Activated T-helper 1 cell treated with anti-CD3 and anti-CD28 coated beads, Interleukin-2, amount 50 U/mL, for 16 hours (primary cell): ENCODE measurements around the gene EPG5.
A peak's percentile ranks its signal among the peaks of the same experiment; 100 is the strongest.
"Not testable (repeated sequence)": the region's sequence is repeated elsewhere in the genome, so short reads cannot be mapped to it uniquely, and the experiment has no call there.

Source experiments
- DNase-seq, 2 donors: peaks; one replicate each; pipeline ENCODE4 v3.0.0-alpha.2; 2020; ENCODE audit warnings: low read depth in 1 of 2, low spot score in 1 of 2

The EPG5 gene, protein sequence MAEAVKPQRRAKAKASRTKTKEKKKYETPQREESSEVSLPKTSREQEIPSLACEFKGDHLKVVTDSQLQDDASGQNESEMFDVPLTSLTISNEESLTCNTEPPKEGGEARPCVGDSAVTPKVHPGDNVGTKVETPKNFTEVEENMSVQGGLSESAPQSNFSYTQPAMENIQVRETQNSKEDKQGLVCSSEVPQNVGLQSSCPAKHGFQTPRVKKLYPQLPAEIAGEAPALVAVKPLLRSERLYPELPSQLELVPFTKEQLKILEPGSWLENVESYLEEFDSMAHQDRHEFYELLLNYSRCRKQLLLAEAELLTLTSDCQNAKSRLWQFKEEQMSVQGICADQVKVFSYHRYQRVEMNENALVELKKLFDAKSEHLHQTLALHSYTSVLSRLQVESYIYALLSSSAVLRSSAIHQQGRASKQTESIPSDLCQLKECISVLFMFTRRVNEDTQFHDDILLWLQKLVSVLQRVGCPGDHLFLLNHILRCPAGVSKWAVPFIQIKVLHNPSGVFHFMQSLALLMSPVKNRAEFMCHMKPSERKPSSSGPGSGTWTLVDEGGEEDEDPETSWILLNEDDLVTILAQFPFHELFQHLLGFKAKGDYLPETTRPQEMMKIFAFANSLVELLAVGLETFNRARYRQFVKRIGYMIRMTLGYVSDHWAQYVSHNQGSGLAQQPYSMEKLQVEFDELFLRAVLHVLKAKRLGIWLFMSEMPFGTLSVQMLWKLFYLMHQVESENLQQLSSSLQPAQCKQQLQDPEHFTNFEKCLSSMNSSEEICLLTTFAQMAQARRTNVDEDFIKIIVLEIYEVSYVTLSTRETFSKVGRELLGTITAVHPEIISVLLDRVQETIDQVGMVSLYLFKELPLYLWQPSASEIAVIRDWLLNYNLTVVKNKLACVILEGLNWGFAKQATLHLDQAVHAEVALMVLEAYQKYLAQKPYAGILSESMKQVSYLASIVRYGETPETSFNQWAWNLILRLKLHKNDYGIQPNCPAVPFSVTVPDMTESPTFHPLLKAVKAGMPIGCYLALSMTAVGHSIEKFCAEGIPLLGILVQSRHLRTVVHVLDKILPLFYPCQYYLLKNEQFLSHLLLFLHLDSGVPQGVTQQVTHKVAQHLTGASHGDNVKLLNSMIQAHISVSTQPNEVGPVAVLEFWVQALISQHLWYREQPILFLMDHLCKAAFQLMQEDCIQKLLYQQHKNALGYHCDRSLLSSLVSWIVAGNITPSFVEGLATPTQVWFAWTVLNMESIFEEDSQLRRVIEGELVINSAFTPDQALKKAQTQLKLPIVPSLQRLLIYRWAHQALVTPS (N-terminal part only)

DNA sequence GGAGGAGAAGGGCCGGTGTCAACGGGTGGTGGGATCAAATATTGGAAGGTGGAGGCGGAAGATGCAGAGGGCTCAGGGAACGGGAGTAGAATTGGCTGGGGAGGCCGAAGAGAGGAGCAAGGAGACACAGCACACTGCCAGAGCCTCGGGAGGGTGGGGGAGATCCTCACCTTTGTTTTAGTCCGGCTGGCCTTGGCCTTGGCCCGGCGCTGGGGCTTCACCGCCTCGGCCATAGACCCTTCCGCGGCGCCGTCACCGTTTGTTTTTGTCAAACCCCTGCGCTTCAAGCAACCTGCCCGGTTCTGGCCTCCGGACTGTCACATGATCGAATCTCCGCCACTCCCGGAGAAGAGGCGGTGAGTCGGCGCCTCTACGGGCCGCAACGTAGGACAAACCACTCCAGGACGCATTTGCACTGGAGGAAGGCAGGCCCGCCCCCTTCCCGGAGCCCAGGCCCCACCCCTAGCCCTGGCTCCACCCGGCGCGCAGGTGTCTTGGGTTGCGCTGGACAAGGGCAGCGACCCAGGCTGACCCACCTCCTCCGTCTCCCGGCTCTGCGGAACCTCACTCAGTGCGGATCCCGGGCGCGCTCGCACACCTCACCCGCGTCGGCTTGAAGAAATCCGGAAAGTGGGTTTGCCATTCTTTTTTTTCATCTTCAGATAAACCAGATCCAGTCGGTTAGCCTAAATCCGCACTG, at the start of gene EPG5:
Gene EPG5, minus strand, starts transcription at position 323 of the 700 bp plus-strand sequence. Its CDS starts 90 bp downstream, at position 233.
- peak; percentile 81 to 88 for DNase-seq

GRCh38 chr18:46013484-46014189, 46.5 kb upstream of the EPG5 start:
- no peak for DNase-seq

DNA sequence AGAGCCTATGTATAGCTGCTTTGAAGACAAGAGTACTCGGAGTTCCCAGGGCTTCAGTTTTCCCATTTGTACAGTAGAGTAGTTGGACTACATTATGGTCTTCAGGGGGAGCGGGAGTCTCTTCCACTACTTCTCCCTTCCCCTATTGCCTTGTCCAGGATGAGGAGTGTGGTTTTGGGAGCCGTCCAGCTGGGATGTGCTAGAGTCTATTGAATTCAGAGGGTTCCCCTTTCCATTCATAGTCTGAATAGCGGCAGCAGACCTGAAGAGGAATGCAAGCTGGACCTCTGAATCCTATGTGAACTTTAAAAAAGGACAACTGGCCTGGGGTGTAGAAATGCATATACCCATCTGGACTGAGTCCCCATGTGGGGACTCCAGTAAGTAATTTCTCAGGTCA, 43.5 kb upstream of the EPG5 start:
- no peak for DNase-seq

- DNase-seq: no peak
Observed at GRCh38 chr18:46010050-46010449, 42.9 kb upstream of the EPG5 start.

- no peak for DNase-seq
Observed at GRCh38 chr18:46009125-46009840, 42.2 kb upstream of the EPG5 start.

DNA sequence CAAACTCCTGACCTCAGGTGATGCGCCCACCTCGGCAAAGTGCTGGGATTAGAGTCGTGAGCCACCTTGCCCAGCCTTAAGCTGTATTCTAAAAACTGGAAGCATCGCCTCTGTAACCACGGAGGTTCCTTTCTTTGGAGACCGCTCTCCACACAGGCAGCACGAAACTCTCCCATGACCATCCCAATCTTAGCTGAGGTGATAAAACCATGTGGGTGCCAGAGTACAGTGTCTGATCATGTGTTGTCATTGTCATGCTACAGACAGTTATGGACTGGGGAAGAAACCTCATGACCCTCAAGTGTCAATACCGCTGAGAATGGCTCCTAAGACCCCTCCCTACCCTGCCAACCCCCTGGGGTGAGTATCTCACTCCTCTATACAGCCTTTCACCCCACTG, 41.4 kb upstream of the EPG5 start:
- DNase-seq: no peak

- DNase-seq: no peak
Observed at GRCh38 chr18:46007165-46007564, 40.0 kb upstream of the EPG5 start.

GRCh38 chr18:46002934-46003333, 35.8 kb upstream of the EPG5 start:
- no peak for DNase-seq

DNA sequence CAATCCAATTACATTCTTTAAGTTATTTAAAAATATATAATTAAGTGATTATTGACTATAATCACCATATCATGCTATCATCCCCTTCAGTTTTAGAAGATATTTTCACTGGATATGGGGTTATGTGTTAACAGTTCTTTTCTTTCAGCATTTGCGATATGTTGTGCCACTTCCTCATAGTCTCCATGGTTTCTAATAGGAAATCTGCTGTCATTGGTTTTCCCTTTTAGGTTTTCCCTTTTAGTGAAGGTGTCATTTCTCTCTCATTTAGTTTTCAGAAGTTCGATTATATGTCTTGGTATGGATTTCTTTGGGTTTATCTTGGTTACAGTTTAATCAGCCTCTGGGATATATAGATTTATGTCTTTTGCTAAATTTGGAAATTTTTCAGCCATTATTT, 34.8 kb upstream of the EPG5 start:
- DNase-seq: no peak

DNA sequence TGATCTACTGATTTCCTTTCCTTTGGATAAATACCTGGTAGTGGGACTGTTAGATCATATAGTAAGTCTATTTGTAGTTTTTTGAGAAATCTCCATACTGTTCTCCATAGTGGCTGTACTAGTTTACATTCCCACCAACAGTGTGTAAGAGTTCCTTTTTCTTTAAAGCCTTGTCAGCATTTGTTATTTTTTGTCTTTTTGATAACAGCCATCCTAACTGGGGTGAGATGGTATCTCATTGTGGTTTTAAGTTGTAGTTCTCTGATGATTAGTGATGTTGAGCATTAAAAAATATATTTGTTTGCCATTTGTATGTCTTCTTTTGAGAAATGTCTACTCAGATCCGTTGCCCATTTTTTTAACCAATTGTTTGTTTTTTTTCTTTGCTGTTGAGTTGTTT, 33.9 kb upstream of the EPG5 start:
- no peak for DNase-seq

GRCh38 chr18:45999536-45999935, 32.4 kb upstream of the EPG5 start:
- DNase-seq: no peak

DNA sequence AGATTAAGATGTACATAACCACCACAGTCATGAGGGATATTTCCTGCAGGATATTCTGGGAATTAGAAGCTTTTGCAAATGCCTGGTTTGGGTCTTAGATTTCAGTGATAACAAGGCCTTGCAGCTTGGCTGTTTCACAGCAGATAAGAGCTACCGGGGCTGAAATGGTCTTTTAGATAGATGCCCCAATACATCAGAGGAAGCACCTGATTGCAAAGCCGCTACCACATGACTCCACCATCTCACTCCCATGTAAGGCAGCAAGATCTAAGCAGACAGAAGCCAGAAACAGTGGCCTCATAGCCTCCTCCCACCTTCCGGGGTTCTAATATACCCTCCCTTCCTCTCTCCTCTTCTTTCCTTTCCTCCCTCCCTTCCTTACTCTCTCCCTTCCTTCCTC, 31.1 kb upstream of the EPG5 start:
- DNase-seq: no peak

- DNase-seq: no peak
Observed at GRCh38 chr18:45997700-45998151, 30.6 kb upstream of the EPG5 start.

DNA sequence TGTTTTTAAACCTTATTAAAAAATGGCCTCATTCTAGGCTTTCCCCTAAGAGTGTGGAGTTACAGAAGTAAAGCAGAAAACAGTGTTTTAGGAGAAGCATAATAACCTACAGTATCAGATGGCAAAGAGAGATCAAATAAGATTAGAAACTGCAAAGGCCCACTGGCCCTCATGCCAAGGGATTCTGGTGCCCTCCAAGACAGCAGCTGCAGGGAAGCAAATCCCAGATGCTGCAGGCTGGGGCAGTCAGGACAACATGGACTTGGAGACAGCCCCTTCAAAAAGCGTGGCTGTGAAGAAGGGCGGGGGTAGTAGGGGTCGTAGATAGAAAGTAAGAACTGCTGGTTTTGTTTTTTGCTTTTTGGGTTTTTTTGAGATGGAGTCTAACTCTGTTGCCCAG, 28.3 kb upstream of the EPG5 start:
- DNase-seq: no peak

DNA sequence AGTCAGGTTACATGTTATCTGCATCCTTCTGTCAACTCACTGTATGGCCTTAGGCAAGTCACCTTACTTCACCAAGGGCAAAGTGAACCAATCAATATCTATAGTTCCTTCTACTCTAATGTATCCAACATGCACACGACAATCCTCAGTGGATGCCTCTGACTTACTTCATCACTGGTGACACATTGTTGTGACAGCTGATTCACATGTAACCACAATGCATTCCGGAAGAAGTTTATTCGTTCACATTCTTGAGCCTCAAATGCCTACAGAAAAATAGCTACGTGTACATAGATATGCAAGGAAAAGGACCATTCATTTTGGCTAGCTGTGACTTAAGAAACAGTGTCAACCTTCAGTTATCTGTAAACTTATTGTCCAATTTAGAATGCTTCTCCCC, 26.3 kb upstream of the EPG5 start:
- no peak for DNase-seq

GRCh38 chr18:45992527-45992926, 25.4 kb upstream of the EPG5 start:
- not testable (repeated sequence) for DNase-seq

DNA sequence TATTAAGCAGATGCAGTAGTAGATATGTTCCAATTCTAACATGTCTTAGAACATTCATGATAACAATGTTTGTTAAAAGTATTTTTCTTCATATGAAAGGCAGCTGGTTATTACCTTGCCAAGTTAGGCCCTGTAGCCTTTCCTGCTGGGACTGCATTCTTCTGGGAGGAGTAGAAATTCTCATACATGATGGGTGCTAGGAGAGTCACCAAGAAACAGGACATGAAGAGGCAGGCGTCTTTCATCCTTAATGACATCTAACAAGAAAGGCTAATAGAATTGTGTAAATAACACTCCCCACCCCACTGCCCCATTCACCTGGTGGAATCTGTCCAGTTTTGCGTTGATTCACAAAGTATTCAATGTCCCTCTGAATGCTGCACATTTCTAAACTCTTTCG, 24.7 kb upstream of the EPG5 start:
- no peak for DNase-seq

DNA sequence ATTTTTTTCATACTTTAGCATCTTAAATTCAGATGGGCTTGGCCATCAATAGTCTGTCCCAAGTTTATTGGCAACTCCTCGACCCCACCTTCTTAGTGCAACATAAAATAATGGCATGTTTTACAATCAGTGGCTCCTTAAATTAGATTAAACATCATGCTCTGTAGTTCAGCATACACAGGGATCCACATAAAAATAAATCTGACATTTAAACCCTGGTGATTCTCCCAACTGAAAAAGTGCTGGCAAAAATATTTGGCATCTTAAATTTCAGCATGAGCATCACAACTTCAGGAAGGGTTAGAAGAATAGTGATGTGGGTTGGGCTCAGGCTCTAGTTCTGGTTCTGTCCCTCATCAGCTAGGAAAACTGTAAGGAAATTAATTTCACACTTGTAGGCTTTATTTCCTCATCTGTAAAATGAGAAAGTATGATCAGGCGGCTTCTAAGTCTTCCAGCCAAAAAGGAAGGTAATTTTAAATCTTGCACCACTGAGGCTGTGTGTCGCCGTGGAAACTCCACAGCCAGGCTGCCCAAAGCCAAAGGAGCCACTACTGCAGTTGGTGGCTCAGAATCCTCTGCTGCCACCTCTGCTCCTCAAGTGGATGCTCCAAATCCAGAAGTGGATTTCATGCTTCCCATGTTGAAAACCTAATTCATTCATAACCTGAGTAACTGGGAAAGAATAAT, 17.6 kb upstream of the EPG5 start:
- DNase-seq: no peak

DNA sequence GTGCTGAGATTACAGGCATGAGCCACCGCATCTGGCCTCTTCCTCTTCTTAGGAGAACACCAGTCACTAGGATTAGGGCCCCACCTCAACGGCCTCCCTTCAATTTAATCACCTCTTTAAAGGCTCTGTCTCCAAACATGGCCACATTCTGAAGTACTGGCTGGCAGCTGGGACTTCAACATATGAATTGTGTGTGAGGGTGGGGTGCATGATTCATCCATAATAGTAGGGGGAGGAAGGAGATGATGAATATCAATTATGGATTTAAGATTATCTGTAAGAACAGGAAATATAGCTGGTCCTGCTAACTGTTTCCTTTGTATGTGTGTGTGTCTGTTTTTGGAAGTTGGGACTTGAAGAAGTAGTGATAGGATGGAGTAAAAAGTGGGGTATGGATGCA, 14.7 kb upstream of the EPG5 start:
- no peak for DNase-seq
